ENCODE results near the gene LRMDA. TPM values are rescaled to one million over a fixed set of nuclear protein-coding genes. Genes with fewer than 3 reads are reported as not detected.

LRMDA gene
- total and polyA plus RNA-seq, 2 of the 13 experiments (the other 11 are each of a cell fraction or from before 2014, with no cell fraction given) = 13.4 to 22.0 TPM

DNA sequence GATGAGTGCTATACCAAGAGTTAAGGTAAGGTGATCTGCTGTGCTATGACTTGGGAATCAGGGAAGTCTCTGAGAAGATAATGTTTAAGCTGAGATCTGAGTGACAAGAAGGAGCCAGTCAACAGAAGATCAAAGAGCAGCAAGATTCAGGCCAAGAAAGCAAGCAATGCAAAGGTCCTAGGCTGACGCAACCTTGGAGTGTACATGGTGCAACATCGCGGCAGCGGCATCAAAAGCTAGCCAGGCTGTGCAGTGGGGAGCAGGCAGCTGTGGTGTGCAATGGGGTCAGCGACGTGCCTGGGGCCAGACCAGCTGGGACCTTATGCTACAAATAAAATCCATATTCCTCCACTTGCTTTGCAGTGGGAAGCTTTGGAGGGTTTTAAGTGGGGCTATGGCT, 324.1 kb downstream of the LRMDA start (continued):
- TF ChIP-seq ZNF766 (CRISPR knock-in tag; IDR thresholded peaks at IDR 0.05; ENCODE audit: borderline replicate concordance) (no peak), PAF1 (CRISPR knock-in tag; IDR thresholded peaks at IDR 0.05) (no peak), TOPORS (CRISPR knock-in tag; IDR thresholded peaks at IDR 0.05) (no peak), YEATS2 (CRISPR knock-in tag; IDR thresholded peaks at IDR 0.05; ENCODE audit: borderline replicate concordance) (peak; percentile 57; the same call in 1 of the 2 replicates), RFX3 (CRISPR knock-in tag; IDR thresholded peaks at IDR 0.05) (no peak), SSRP1 (CRISPR knock-in tag; IDR thresholded peaks at IDR 0.05) (peak; percentile 75; the same call in 1 of the 2 replicates), NR3C1 (CRISPR knock-in tag; IDR thresholded peaks at IDR 0.05) (no peak), KDM5B (CRISPR knock-in tag; IDR thresholded peaks at IDR 0.05; ENCODE audit: borderline replicate concordance) (peak; percentile 56; the same call in 1 of the 2 replicates), FOXJ3 (CRISPR knock-in tag; IDR thresholded peaks at IDR 0.05; ENCODE audit: borderline replicate concordance) (no peak; the same call in 1 of the 2 replicates), ZNF530 (CRISPR knock-in tag; IDR thresholded peaks at IDR 0.05; ENCODE audit: low read depth) (no peak), ZNF703 (CRISPR knock-in tag; IDR thresholded peaks at IDR 0.05; ENCODE audit: borderline replicate concordance) (no peak), ZIK1 (CRISPR knock-in tag; IDR thresholded peaks at IDR 0.05; ENCODE audit: borderline replicate concordance, low read depth) (no peak), ZFP41 (CRISPR knock-in tag; IDR thresholded peaks at IDR 0.05; ENCODE audit: borderline replicate concordance) (no peak), ZBTB42 (CRISPR knock-in tag; IDR thresholded peaks at IDR 0.05) (no peak), ZNF746 (CRISPR knock-in tag; IDR thresholded peaks at IDR 0.05) (no peak), SRY (CRISPR knock-in tag; IDR thresholded peaks at IDR 0.05) (no peak), MXD4 (CRISPR knock-in tag; IDR thresholded peaks at IDR 0.05) (no peak), ZNF577 (CRISPR knock-in tag; IDR thresholded peaks at IDR 0.05; ENCODE audit: borderline replicate concordance, low read depth) (no peak)
- TF ChIP-seq, protein P1, sequence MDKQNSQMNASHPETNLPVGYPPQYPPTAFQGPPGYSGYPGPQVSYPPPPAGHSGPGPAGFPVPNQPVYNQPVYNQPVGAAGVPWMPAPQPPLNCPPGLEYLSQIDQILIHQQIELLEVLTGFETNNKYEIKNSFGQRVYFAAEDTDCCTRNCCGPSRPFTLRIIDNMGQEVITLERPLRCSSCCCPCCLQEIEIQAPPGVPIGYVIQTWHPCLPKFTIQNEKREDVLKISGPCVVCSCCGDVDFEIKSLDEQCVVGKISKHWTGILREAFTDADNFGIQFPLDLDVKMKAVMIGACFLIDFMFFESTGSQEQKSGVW (CRISPR knock-in tag; IDR thresholded peaks at IDR 0.05; ENCODE audit: borderline replicate concordance) = no peak
- TF ChIP-seq, protein P2, sequence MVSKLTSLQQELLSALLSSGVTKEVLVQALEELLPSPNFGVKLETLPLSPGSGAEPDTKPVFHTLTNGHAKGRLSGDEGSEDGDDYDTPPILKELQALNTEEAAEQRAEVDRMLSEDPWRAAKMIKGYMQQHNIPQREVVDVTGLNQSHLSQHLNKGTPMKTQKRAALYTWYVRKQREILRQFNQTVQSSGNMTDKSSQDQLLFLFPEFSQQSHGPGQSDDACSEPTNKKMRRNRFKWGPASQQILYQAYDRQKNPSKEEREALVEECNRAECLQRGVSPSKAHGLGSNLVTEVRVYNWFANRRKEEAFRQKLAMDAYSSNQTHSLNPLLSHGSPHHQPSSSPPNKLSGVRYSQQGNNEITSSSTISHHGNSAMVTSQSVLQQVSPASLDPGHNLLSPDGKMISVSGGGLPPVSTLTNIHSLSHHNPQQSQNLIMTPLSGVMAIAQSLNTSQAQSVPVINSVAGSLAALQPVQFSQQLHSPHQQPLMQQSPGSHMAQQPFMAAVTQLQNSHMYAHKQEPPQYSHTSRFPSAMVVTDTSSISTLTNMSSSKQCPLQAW (CRISPR knock-in tag; IDR thresholded peaks at IDR 0.05) = peak; percentile 66
- TF ChIP-seq, protein P3, sequence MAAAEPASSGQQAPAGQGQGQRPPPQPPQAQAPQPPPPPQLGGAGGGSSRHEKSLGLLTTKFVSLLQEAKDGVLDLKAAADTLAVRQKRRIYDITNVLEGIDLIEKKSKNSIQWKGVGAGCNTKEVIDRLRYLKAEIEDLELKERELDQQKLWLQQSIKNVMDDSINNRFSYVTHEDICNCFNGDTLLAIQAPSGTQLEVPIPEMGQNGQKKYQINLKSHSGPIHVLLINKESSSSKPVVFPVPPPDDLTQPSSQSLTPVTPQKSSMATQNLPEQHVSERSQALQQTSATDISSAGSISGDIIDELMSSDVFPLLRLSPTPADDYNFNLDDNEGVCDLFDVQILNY (CRISPR knock-in tag; conservative IDR thresholded peaks at IDR 0.05) = no peak
- TF ChIP-seq, protein P4, sequence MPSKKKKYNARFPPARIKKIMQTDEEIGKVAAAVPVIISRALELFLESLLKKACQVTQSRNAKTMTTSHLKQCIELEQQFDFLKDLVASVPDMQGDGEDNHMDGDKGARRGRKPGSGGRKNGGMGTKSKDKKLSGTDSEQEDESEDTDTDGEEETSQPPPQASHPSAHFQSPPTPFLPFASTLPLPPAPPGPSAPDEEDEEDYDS (CRISPR knock-in tag; IDR thresholded peaks at IDR 0.05) = no peak

Data from HepG2 (cell line).